T1000 (cell line): ENCODE results near the gene EML2.
"Not testable (repeated sequence)": the region's sequence is repeated elsewhere in the genome, so short reads cannot be mapped to it uniquely, and the experiment has no call there.

Experiments used
- DNase-seq: peaks from one replicate; lab custom pipeline; 2025; ENCODE audit warnings: mixed read lengths; lab: John Stamatoyannopoulos, UW

EML2 gene

DNA sequence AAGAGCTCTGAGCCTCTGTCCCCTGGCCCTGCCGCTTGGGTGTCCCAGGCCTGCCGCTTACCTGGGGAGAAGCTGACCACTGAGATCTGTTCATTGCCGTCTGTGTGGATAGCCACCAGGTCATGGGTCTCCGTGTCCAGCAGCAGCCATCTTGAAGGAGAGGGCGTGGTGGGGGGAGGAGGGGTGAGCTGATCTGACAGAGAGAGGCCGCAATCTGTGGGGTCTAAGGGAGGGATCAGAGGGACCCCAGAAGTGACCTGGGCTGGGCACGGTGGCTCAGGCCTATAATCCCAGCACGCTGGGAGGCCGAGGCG, 22.5 kb downstream of the EML2 start:
- DNase-seq, result no peak

DNA sequence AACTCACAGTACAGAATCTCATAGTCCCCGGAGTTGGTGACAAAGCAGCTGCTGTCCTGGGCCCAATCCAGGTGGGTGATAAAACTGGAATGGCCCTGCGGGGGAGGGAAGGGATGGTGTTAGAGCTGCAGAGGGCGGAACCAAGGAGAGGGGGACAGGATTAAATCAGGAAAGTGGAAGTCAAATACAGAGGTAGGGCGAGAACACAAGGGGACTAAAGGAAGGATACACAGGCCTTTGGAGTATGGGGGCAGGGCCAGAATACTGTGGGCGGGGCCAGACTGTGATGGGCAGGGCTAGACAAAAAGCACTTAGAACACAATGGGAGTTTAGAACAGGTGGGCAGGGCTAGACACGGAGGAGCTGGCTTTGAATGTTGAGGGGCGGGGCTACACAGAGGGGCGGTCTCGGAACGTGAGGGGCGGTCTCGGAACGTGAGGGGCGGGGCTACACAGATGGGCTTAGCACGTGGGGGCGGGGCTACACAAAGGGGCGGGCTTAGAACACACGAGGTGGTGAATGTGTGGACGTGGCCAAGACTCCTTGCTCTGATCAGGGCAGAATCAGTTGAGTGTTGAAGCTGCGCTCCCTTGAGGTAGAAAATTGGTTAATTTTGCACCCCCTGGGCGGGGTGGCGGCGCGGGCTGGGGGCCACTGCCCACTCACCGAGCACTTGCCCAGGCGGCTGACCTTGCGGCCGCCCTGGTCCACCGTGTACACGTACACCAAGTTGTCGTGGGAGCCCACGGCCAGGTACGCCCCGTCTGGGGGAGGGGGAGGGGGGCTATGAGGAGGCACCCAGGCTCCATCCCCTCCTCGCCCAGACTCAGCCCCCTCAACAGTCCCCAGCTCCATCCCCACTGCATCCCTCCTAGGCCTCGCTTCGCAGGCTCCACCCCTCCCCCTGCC, 23.1 kb downstream of the EML2 start:
- DNase-seq, result peak; percentile 73

DNA sequence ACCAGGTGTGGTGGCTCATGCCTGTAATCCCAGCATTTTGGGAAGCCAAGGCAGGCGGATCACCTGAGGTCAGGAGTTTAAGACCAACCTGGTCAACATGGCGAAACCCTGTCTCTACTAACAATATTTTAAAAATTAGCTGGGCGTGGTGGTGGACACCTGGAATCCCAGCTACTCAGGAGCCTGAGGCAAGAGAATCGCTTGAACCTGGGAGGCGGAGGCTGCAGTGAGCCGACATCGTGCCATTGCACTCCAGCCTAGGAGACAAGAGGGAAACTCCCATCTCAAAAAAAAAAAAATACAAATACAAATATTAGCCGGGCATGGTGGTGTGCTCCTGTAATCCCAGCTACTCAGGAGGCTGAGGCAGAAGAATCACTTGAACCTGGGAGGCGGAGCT, 24.1 kb downstream of the EML2 start:
- not testable (repeated sequence) for DNase-seq

DNA sequence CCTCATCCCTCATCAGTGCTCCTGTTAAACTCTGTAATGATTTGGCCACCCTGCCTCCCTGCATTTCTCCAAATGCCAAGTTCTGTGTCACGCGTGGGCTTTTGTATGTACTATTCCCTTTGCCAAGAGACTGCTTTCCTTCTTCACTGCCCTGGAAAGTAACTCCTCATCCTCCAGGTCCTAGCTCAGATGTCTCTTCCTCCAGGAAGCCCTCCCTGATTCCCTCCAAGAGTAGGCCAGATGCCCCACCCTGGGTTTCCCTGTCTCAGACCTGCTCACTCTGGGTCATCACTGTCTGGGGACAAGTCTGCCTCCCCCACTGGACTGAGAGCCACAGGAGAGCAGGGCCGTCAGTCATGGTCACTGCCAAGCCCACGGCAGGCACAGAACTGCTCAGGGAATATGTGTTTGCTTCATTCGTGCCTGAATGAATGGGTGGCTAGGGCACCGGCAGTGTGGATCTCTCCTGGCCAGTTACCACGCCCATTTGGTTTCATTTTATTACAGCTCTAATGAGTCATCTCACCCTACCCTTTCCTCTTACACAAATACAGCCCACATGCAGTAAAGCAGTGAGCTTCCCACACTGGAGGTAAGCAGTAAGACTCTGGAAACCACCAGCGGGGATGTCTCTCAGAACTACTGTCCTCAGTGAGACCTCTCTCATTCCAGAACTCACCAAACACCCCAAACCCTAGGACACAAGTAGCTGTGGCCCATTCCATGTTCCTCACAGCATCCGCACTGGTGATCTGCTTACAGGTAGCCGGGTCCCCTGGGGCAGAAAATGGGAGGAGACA, 25.1 kb downstream of the EML2 start:
- peak; percentile 50 for DNase-seq

DNA sequence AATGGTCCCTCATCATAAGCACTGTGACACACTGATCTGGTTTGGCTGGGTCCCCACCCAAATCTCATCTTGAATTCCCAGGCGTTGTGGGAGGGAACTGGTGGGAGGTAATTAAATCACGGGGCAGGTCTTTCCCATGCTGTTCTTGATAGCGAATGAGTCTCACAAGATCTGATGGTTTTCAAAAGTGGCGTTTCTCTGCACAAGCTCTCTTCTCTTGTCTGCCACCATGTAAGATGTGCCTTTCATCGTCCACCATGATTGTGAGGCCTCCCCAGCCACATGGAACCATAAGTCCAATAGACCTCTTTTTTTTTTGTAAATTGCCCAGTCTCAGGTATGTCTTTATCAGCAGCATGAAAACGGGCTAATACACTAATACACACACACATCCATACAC, 30.2 kb downstream of the EML2 start:
- DNase-seq, result no peak

DNA sequence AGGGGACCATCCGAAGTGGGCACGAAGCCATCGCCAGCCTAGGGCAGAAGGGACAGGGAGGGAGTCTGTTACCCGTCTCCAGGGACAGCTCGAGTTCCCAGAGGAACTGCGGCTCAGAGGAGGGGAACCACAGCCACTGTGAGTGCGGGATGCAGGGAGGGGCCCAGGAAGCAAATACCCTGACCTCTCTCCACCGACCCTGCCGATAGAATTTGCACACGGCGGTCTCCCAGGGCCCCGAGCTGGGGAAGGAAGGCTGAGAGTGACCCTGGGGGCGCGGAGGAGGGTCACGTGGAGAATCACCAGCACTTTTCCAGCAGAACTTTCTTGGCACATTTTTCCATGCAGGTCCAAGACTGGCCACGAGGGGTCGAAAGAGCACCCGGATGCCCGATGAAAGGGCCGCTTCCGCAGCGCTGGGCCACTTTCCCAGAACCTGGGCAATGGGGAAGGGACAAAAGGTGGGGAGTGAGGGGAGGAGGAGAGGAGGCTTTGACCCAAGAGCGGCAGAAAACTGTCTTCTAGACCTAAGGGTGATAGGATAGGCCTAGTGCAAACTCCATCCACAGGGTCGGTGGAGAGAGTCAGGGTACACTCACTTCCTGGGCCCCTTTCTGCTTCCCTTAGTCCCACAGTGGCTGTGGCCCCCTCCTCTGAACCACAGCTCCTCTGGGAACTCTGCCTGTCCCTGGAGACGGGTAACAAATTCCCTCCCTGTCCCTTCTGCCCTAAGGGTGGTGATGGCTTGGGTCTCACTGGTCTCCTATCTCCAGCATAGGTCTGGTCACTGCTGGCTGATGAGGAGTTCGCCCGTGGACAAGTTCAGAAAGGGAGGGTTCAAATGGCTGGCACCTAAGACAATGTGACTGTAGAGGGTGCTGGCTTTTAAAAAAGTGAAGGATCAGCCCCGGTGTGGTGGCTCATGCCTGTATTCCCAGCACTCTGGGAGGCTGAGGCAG, 31.8 kb downstream of the EML2 start:
- peak; percentile 76 for DNase-seq

DNA sequence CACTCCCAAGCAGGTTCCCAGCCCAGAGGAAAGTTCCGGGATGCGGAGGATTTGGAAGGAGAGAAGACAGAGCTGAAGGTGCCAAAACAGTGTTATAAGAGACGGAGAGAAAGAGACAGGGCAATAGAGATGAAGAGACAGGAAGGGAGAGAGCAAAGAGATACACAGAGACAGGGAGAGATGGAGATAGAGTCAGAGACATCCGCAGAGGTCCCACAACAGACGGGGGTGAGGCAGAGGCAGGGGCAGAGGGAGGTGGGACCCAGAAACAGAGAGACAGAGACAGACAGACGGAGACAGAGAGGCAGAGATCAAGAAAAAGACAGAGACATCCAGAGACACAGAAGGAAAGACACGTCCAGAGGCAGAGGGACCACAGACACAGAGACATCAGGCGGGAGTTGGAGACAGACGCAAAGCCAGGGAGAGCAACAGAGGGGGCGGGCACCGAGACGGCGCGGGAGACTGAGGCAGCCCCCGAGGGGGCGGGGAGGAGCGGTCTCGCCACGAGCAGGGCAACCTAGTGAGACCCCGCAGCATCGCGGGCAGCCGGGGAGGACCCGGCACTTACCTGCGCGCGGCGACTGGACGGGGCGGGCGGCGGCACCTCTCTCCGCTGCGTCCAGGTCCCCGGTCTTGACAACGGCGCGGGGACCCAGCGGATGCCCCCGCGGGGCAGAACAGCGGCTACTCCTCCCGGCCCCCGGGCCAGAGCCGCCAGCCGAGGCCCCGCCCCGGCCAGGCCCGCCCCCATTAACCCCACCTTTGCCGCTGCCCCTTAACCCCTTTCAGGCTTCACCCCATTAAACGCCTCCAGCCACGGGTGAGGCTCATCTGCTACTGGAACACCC, 37.4 kb downstream of the EML2 start, which contains the start of gene GPR4:
GPR4 (minus strand) TSS at position 689 of the 851 bp plus-strand sequence. CDS start 10,346 bp downstream, outside the sequence.
- DNase-seq, result no peak

DNA sequence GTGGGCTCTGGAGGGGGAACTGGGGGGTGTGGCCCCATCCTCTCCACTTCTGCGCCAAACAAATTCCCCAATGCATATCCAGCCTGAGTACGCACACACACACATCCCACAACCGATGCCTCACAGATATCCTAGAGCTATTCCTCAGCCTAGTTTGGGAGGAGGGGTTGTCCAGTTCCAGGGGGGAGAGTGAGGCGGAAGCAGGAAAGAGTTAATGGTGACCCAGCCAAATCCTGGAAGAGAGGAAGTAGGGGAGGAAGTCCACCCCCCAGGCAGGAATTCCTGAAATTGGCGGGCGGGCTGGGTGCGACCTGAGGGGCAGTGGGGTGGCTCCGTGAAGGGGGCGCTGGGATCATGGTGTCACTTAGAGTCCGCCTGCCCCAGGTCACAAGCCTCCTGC, 38.1 kb downstream of the EML2 start:
- DNase-seq, result no peak

DNA sequence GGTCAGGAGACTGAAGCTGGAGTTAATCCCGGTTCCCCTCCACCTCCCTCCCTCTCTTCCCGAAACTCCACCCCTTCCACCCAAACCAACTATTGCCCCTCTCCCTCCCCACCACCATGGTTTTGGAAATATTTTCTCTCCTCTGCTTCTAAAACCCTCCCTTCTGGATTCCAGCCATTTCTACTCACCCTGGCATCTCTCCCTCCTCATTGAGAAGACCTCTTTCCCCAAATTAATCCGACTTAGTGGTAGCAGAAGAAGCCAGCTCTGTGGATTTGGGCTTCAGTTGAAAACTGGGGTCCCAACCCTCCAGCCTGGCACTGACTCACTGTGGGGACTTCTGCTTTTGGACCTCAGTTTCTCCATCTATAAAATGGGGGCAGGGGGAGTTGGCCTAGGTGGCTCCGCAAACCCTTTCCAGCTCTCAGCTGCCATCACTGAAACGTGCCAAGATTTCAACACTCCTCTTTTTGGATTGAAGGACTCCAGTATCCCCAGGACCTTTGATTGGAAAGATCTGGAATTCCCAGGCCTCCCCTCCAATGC, 38.8 kb downstream of the EML2 start:
- DNase-seq, result no peak

DNA sequence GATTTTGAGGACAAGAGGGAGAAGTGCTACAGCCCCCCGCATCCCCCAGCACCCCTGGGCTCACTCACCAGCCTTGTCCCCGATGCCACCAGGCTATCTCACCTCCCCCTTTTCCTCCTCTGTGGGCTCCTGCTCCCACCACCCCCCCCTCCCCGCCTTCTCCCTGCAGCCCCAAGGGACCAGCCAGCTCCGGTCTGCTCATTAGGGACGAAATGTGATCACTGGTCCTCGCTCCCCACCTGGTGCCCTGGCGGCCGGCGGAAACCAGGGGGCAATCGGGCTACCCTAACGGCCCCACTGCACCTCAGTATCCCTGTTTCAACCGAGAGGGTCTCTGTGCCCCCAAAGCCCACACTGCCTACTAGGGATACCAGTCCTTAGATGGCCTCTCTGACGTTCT, 39.9 kb downstream of the EML2 start:
- no peak for DNase-seq

DNA sequence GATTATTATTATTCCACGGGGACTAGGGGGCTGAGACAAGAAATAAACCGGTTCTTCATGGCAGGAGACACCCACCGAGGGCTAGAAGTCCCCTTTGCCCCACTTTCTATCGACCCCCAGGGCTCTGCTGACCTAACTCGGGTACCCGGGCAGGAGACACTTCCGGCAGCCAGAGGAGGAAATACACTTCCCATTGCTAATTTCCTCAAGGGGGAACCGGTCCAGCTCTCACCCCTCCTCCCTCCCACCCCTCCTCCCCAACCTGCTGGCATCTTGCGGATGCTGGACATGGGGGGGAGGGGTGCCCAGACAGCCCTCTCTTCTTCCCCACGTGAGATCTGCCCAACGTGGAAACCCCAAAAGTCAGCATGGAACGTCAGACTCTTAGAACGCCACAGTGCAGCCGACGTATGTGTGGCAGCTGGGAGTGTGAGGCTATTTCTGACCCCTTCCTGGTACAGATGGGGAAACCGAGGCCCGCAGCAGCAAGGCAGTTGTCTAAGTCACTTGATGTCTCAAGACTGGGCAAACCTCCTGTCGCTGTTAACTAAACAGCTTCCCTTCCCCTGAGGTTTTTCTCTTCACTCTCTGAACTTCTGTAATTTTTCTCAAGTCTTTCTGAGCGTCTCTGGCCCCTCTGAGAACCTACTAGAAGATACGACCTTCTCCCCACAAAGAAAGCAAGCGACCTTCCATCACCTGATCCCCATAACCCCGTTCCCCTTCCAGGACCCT, 40.8 kb downstream of the EML2 start:
- DNase-seq, result no peak

DNA sequence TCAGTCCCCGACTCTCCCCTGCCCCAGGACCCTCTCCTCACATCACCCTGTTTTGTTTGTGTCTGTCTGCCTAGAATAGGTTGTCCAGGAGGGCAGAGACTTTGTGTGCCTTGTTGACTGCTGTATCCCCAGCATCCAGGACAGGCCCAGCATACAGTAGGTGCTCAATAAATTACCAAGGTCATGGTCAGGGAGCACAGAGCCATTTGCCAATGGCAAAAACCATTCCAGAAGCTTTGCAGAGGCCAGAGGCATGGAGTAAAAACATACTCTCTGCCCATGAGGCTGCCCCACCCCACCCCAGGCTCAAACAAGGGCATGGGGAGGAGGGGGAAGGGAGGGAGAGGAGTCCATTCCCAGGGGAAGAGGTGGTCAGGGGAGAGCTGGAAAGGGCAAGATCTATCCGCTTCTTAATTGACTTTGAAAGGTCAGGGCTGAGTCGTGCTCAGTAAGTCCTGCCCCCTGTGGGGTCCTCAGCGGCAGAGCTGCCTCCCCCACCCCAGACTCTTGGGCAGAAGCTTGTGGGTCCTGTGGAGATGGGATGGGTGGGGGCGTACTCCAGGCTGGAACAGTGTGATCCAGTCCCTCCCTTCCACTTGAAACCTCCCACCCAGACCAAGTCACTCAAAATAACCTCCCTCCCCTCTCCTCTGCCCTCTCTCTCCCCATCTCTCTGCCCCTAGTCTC, 41.6 kb downstream of the EML2 start:
- no peak for DNase-seq

DNA sequence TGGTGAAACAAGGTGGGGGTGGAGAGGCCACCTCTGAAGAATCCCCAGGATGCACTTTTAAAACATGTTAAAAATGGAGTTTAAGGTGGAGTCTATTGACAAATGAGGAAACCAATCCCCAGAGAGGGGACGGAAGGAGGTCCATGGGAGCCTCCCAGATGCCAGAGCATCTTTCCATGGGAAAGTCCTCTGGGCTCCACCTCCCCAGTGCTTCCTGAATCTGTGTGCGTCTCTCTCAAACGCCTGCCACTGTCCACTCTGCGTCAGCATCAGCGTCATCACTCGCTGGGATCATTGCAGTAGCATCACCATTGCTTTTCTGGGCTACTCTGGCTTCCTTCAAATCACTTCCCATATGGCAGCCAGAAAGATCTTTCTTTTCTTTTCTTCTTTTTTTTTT, 43.4 kb downstream of the EML2 start:
- DNase-seq, result no peak

DNA sequence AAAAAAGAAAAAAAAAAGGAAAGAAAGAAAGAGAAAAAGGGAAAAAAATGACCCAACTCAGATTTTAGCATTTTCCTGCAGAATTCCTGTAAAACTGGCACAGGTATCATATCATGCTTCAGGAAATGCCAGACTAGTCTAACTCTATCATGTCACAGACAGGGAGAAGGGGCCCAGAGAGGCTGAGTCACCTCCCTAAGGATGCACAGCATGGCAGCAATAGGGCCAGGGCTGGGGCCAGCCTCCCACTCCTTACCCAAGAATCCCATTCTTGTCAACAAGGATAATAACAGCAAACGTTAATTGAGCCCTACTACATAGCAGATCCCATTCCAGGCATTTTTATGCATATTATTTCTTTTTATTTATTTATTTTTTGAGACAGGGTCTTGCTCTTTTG, 45.7 kb downstream of the EML2 start:
- no peak for DNase-seq

DNA sequence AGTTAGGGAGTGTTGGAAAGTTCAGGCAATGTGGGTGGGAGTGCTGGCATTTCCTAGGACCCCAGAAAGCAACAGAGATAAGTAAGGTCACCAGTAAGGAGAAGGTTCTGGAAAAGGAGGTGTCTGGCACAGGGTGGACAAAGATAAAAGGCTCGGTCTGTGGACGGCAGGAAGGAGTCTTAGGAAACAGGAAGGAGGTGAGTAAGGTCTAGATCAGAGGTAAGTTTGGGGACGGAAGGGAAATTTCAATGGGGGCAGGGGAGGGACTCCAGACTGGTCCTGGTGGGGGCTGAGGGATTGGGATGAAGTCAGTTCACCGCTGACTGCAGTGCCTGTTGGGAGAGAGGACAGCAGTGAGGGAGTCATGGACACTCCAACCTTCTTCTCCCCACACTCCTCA, 46.8 kb downstream of the EML2 start:
- no peak for DNase-seq

DNA sequence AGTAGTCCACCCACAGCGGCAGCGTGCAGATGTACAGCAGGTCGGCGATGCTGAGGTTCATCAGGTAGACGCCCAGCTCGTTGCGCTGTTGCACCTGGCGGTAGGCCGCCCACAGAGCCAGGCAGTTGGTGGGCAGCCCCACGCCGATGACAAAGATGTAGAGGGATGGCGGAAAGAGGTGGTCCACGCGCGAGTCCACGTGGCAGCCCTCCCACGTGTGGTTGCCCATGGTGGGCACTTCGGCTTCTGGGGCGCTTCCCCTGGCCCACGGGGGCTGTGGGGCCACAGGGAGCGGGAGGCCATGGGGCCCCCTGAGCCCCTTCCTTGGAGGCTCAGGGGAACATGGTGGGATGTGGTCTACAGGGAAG, 47.6 kb downstream of the EML2 start:
- DNase-seq, result no peak

DNA sequence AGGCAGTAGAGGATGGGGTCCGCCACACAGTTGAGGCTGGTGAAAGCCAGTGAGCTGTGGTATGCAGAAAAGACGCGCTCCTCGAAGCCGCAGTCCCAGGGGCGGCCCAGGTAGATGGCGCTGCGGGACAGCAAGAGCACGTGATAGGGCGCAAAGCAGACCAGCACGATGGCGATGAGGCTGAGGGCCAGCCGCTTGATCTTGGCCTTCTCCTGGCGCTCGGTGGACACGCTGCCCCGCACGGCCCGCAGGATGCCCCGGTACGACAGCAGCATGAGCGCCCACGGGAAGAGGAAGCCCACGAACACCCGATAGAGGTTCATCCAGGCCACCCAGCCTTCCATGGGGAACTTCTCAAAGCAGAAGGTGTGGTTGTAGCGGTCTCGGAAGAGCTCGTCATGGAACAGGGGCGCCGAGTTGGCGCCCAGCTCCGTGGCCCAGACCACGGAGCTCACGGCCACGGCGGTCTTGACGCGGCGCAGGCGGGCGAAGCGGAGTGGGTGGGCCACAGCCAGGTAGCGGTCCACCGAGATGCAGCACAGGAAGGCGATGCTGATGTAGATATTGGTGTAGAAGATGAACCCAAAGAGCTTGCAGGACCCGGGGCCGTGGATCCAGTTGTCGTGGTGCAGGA, 48.1 kb downstream of the EML2 start:
- DNase-seq, result no peak

DNA sequence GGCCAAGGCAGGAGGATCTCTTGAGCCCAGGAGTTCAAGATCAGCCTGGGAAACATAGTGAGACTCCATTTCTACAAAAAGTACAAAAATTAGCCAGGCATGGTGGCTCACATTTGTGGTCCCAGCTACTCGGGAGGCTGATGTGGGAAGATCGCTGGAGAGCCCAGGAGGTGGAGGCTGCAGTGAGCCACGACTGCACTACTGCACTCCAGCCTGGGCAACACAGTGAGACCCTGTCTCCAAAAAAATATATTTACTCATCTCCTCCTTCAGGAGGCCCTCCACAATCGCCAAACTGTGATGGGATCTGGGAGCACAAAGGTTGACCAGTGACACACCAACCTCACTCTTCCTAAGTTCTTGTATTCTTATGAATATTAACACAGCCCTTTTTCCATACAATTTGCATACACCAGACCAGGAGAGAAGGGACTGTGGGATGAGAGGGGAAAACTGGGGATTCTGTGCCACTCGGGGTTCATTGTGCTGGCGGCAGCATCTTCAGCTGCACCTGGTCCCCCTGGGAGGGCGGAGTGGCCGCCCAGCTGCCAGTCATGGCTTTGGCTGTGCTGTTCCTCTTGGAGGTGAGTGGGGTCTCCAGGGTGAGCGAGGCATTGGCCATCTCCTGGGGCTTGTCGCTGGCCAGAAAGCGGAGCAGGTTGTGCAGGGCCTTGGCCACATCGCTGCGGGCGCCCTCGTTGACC, 48.7 kb downstream of the EML2 start:
- no peak for DNase-seq
